CD4-positive, alpha-beta memory T cell (primary cell): Measurements from ENCODE around the gene TUBE1. TPM values are rescaled to one million over a fixed set of nuclear protein-coding genes. Genes with fewer than 3 reads are reported as not detected.
"Not testable (repeated sequence)": the region's sequence is repeated elsewhere in the genome, so short reads cannot be mapped to it uniquely, and the experiment has no call there.

Source experiments
- CTCF ChIA-PET: fragments of 350-600 bp; sonication (Branson Sonifier 250); formaldehyde crosslinking; loops from one replicate; lab custom pipeline; 2021; ENCODE audit warnings: inconsistent platforms; ENCODE audit not compliant: partially characterized antibody; lab: Charles Lee
- POLR2A ChIA-PET: fragments of 350-600 bp; sonication (Branson Sonifier 250); formaldehyde crosslinking; loops from one replicate; lab custom pipeline; 2021; ENCODE audit not compliant: partially characterized antibody; lab: Charles Lee
- DNase-seq, 5 donors: peaks; one replicate each; pipeline versions ENCODE4 v3.0.0 to v3.0.0-alpha.2; 2020 to 2022; ENCODE audit warnings: mixed read lengths in 1 of 5
- H3K27ac ChIP-seq: one replicate; pipeline ENCODE4 v1.7.0; 2013; ENCODE audit warnings: low read depth, low read length
- H3K27me3 ChIP-seq: 2 replicates; pipeline ENCODE4 v1.7.0; 2013; ENCODE audit warnings: mild to moderate bottlenecking, low read length, moderate library complexity; ENCODE audit not compliant: insufficient read depth
- H3K36me3 ChIP-seq: 2 replicates; pipeline ENCODE4 v1.7.0; 2013; ENCODE audit warnings: mild to moderate bottlenecking, low read length, moderate library complexity; ENCODE audit not compliant: insufficient read depth
- H3K4me1 ChIP-seq: 2 replicates; pipeline ENCODE4 v1.7.0; 2013; ENCODE audit warnings: mild to moderate bottlenecking, low read length, moderate library complexity; ENCODE audit not compliant: insufficient read depth
- H3K4me3 ChIP-seq, 2 donors: one replicate each; pipeline ENCODE4 v1.7.0; 2013; ENCODE audit warnings: low read length in 2 of 2, mild to moderate bottlenecking in 1 of 2
- H3K9me3 ChIP-seq, 2 donors: one replicate each; pipeline ENCODE4 v1.7.0; 2013; ENCODE audit warnings: low read length in 2 of 2, control low read depth in 1 of 2; ENCODE audit not compliant: control insufficient read depth in 1 of 2
- H3K27ac Mint-ChIP-seq, 7 donors: one replicate each; pipeline ENCODE4 v1.8.0; 2020 to 2021; ENCODE audit warnings: mixed read lengths in 7 of 7, mild to moderate bottlenecking in 6 of 7, inconsistent platforms in 3 of 7, moderate library complexity in 3 of 7
- H3K27me3 Mint-ChIP-seq, 2 donors: one replicate each; pipeline ENCODE4 v1.8.0; 2020 to 2021; ENCODE audit warnings: mixed read lengths in 2 of 2
- H3K36me3 Mint-ChIP-seq, 2 donors: one replicate each; pipeline ENCODE4 v1.8.0; 2020 to 2021; ENCODE audit warnings: mixed read lengths in 2 of 2, inconsistent platforms in 1 of 2, mild to moderate bottlenecking in 1 of 2
- H3K4me1 Mint-ChIP-seq, 4 donors: one replicate each; pipeline ENCODE4 v1.8.0; 2020 to 2021; ENCODE audit warnings: mixed read lengths in 4 of 4, mild to moderate bottlenecking in 1 of 4
- H3K4me3 Mint-ChIP-seq, 8 donors: one replicate each; pipeline ENCODE4 v1.8.0; 2020 to 2021; ENCODE audit warnings: mixed read lengths in 8 of 8, mild to moderate bottlenecking in 7 of 8, moderate library complexity in 6 of 8, inconsistent platforms in 3 of 8
- H3K9me3 Mint-ChIP-seq, 8 donors: one replicate each; pipeline ENCODE4 v1.8.0; 2020 to 2021; ENCODE audit warnings: mixed read lengths in 8 of 8, mild to moderate bottlenecking in 5 of 8, inconsistent platforms in 3 of 8, moderate library complexity in 1 of 8
- intact Hi-C: fragments of 100-400 bp; cut with micrococcal nuclease; formaldehyde crosslinking; loops from one replicate; pipeline ENCODE4 v1.15.1; 2023
- polyA plus RNA-seq, 2 donors: library from polyadenylated mRNA; unstranded; fragments of 300-500 nt; fragmentation: Illumina TruSeq; gene quantifications; one replicate each; pipeline ENCODE4 v1.2.3, GENCODE V29; 2021
- total RNA-seq, 2 experiments: library from RNA; stranded (reverse); gene quantifications; one replicate each; pipeline ENCODE4 v1.2.3, GENCODE V29; 2021

TUBE1 gene
- total and polyA plus RNA-seq, 4 experiments from 2014 or later, result 15.6 to 45.2 (median 29.8) TPM

DNA sequence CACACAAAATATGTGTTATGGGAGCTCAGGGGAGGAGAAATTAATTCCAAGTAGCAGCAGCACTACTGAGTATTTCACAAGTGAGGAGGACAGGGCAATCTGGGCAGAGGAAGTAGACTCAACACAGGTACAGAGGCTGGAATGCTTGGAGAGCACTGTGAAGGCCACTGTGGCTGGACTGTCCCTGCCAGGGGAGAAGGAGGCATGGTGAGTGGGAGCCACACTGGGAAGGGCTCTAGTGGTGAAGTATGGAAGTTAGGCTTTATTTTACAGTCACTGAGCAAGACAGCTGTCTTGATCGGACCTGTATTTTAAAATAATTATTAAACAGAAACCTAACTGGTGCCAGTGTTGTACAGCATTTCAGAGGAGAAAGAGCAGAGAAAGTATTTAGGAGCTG, 28.9 kb upstream of the TUBE1 start:
- ChIA-PET CTCF (no interaction called here), POLR2A (no interaction called here)
- no peaks in the 10 kb centered on the region for H3K9me3 Mint-ChIP-seq
- H3K27ac Mint-ChIP-seq, result no peak overlapping the region
- H3K4me3 Mint-ChIP-seq, result no peak overlapping the region
- H3K4me3 ChIP-seq, result no peak overlapping the region
- no peaks in the 10 kb centered on the region for H3K4me1 ChIP-seq
- no peaks in the 10 kb centered on the region for H3K36me3 Mint-ChIP-seq
- H3K27me3 ChIP-seq, result no peaks in the 10 kb centered on the region
- H3K9me3 ChIP-seq, result no peaks in the 10 kb centered on the region
- H3K36me3 ChIP-seq, result no peaks in the 10 kb centered on the region
- no peak overlapping the region for H3K27ac ChIP-seq
- intact Hi-C loops, result no loop called here
- peaks cover 10 to 15% of the 10 kb centered on the region in 2 donors for H3K27me3 Mint-ChIP-seq
- no peak for DNase-seq
- H3K4me1 Mint-ChIP-seq, result no peaks in the 10 kb centered on the region

DNA sequence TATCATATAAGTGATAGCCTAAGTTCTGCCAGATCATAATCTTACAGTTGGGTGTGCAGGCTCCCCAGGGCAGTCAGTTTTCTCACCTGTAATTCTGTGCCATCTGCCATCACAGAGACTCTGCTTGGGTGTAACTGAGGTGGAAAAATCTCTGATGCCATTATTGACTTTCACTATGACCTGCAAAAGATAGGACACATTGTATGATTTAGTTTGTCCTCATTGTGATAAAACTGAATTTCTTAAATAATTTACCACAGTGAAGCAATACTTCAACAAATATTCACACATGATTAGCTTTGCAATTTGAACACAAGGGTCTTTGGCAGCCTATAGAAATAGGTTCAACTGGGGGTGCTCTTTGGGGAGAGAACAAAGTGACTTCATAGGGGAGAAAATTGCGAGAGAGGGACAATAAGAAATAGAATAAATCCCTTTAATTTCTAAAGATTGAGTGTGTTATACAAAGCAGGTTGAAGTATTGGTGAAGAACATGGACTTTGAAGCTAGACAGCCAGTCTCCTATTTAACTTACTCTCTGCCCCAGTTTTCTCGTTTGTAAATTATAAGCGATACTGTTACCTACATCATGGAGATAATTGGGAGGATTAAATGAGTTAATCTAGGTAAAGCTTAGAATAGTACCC, 27.4 kb upstream of the TUBE1 start:
- CTCF ChIA-PET, result no interaction called here

DNA sequence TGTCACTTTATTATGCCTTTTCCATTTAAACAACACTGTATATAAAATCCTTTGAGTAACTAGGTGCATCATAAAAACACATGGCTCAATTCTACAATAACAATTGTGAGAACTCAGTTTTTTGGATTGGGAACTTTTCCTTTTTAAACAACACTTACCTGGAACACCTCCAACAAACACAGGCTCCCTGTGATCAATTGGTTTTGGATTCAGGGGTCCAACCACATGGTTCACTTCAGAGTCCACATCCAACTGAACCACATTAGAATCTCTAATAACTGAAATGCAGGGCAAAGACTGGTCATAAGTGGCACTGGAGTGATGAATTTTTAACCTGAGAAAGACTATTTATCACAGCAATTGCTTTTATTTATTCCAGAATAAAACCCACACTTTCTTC, 26.6 kb upstream of the TUBE1 start:
- Histone ChIP-seq H3K27ac (no peak overlapping the region), H3K27me3 (no peaks in the 10 kb centered on the region), H3K4me1 (no peaks in the 10 kb centered on the region), H3K9me3 (no peaks in the 10 kb centered on the region), H3K4me3 (no peak overlapping the region), H3K36me3 (no peaks in the 10 kb centered on the region)
- CTCF ChIA-PET, result no interaction called here
- Mint-ChIP-seq H3K4me3 (no peak overlapping the region), H3K27me3 (peaks cover 10 to 17% of the 10 kb centered on the region in 2 donors), H3K27ac (no peak overlapping the region), H3K36me3 (no peaks in the 10 kb centered on the region), H3K9me3 (no peaks in the 10 kb centered on the region), H3K4me1 (no peaks in the 10 kb centered on the region)
- POLR2A ChIA-PET, result no interaction called here
- intact Hi-C loops, result no loop called here
- no peak for DNase-seq

More for the DNA sequence above, 27.4 kb upstream of the TUBE1 start:
- Histone ChIP-seq H3K4me3 (no peak overlapping the region), H3K36me3 (no peaks in the 10 kb centered on the region), H3K27me3 (no peaks in the 10 kb centered on the region), H3K27ac (no peak overlapping the region), H3K9me3 (no peaks in the 10 kb centered on the region), H3K4me1 (no peaks in the 10 kb centered on the region)
- no peak overlapping the region for H3K4me3 Mint-ChIP-seq
- POLR2A ChIA-PET, result no interaction called here
- no peaks in the 10 kb centered on the region for H3K4me1 Mint-ChIP-seq
- no peak for DNase-seq
- no peaks in the 10 kb centered on the region for H3K9me3 Mint-ChIP-seq
- no peak overlapping the region for H3K27ac Mint-ChIP-seq
- H3K36me3 Mint-ChIP-seq, result no peaks in the 10 kb centered on the region
- H3K27me3 Mint-ChIP-seq, result peaks cover 10 to 17% of the 10 kb centered on the region in 2 donors
- intact Hi-C loops, result no loop called here

DNA sequence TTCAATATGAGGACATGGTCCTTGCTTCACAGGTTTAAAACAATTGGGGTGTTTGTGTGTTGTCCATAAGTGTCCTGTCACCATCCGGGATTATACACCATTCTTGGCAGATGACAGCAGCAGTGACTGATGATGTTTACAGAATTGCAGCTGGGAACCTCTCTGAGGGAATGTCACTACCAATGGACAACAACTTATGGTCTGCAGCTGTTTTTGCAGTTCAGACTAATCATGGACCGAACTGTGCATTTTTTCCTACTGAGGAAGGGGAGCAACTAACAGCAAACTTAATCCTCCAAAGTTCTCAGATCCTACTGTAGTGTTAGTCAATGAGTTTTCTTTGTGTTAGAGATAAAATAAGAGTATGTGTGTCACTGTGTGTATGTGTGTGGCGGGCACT, 26.1 kb upstream of the TUBE1 start:
- Mint-ChIP-seq H3K27ac (no peak overlapping the region), H3K9me3 (no peaks in the 10 kb centered on the region), H3K27me3 (peaks cover 10 to 17% of the 10 kb centered on the region in 2 donors), H3K4me1 (no peaks in the 10 kb centered on the region), H3K36me3 (no peaks in the 10 kb centered on the region), H3K4me3 (no peak overlapping the region)
- intact Hi-C loops, result no loop called here
- H3K9me3 ChIP-seq, result no peaks in the 10 kb centered on the region
- no peak overlapping the region for H3K27ac ChIP-seq
- no peaks in the 10 kb centered on the region for H3K36me3 ChIP-seq
- H3K4me3 ChIP-seq, result no peak overlapping the region
- H3K4me1 ChIP-seq, result no peaks in the 10 kb centered on the region
- no peak for DNase-seq
- ChIA-PET CTCF (no interaction called here), POLR2A (no interaction called here)
- no peaks in the 10 kb centered on the region for H3K27me3 ChIP-seq

DNA sequence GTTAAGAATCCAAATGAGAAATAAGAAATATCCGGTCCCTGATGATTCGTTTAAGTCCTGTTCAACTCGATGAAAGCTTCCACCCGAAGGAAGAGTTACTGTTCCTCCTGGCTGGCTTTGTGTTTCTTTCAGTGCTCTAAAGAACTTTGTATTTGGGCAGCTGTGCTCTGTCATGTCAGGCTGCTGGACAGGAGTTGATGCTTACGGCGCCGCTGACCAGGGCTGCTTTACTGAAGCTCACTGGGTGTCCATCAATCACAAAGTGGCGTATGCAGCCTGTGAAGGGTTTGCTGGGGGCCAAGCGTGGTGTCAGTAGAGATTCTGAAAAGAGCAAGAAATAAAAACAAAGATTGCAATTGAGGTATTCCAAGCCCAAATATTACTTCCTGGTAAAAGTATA, 22.0 kb upstream of the TUBE1 start:
- Histone ChIP-seq H3K27me3 (peaks cover 3% of the 10 kb centered on the region), H3K36me3 (no peaks in the 10 kb centered on the region), H3K27ac (no peak overlapping the region), H3K9me3 (no peaks in the 10 kb centered on the region), H3K4me1 (no peaks in the 10 kb centered on the region), H3K4me3 (no peak overlapping the region)
- H3K9me3 Mint-ChIP-seq, result peaks cover 0 to 10% (median 5%) of the 10 kb centered on the region in 8 donors
- POLR2A ChIA-PET, result no interaction called here
- DNase-seq, result no peak
- no peak overlapping the region for H3K27ac Mint-ChIP-seq
- CTCF ChIA-PET, result no interaction called here
- intact Hi-C loops, result no loop called here
- peaks cover 4 to 12% of the 10 kb centered on the region in 2 donors for H3K27me3 Mint-ChIP-seq
- H3K4me3 Mint-ChIP-seq, result no peak overlapping the region
- no peaks in the 10 kb centered on the region for H3K4me1 Mint-ChIP-seq
- H3K36me3 Mint-ChIP-seq, result peaks cover 0 to 5% of the 10 kb centered on the region in 2 donors

DNA sequence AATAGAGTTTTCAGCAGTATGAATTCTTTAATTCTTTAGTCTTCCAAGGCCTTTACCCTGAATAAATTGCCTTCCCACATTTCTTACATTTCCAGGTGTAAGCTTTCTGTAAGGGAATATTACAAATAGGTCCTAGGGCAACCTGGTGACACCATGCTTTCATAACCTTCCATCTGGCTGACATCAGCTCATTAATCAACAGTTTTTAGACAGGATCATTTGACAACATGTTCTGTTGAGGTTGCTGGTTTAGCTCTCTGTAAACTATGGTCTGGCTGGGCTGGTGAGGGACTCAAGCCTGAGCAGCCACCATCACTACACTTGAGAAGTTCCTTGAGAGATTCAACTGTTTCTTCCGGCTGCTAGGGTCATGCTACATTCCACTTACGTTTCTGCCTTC, 19.3 kb upstream of the TUBE1 start:
- intact Hi-C loops, result no loop called here
- Mint-ChIP-seq H3K4me1 (no peaks in the 10 kb centered on the region), H3K27me3 (peaks cover under 1 to 11% of the 10 kb centered on the region in 2 donors), H3K36me3 (peaks cover 0 to 12% of the 10 kb centered on the region in 2 donors), H3K4me3 (no peak overlapping the region), H3K9me3 (peaks cover 0 to 10% (median 5%) of the 10 kb centered on the region in 8 donors), H3K27ac (no peak overlapping the region)
- Histone ChIP-seq H3K4me3 (no peak overlapping the region), H3K27ac (no peak overlapping the region), H3K9me3 (no peaks in the 10 kb centered on the region), H3K27me3 (peaks cover 3% of the 10 kb centered on the region), H3K36me3 (no peaks in the 10 kb centered on the region), H3K4me1 (no peaks in the 10 kb centered on the region)
- ChIA-PET POLR2A (no interaction called here), CTCF (no interaction called here)
- DNase-seq, result no peak

DNA sequence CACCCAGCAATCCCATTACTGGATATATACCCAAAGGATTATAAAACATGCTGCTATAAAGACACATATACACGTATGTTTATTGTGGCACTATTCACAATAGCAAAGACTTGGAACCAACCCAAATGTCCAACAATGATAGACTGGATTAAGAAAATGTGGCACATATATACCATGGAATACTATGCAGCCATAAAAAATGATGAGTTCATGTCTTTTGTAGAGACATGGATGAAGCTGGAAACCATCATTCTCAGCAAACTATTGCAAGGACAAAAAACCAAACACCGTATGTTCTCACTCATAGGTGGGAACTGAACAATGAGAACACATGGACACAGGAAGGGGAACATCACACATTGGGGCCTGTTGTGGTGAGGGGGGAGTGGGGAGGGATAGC, 18.7 kb upstream of the TUBE1 start:
- H3K4me3 ChIP-seq, H3K36me3 ChIP-seq, DNase-seq, H3K4me1 Mint-ChIP-seq, H3K9me3 ChIP-seq, H3K27me3 Mint-ChIP-seq, H3K4me3 Mint-ChIP-seq, CTCF ChIA-PET, H3K27ac ChIP-seq, H3K4me1 ChIP-seq, intact Hi-C loops, H3K27me3 ChIP-seq, H3K27ac Mint-ChIP-seq, POLR2A ChIA-PET, H3K9me3 Mint-ChIP-seq: not testable (repeated sequence)
- H3K36me3 Mint-ChIP-seq, result peaks cover 0 to 18% of the 10 kb centered on the region in 2 donors
